Lower leg skin (tissue), 3 donors: Measurements from ENCODE around the gene DNASE1L1.

Experiments
- CTCF ChIP-seq, 3 donors: fragments of 450-650 bp; IDR thresholded peaks; one replicate each; pipeline ENCODE4 v1.5.1; 2016; ENCODE audit warnings: antibody characterized with exemption in 3 of 3, mild to moderate bottlenecking in 3 of 3, moderate library complexity in 2 of 3
- POLR2A ChIP-seq, 2 donors: fragments of 450-650 bp; IDR thresholded peaks; one replicate each; pipeline ENCODE4 v1.6.1; 2016 to 2017; ENCODE audit warnings: antibody characterized with exemption in 2 of 2, mild to moderate bottlenecking in 1 of 2, moderate library complexity in 1 of 2

GRCh38 chrX:154354013-154354412 lies 55.0 kb downstream of the DNASE1L1 start:
- TF ChIP-seq CTCF (IDR thresholded peaks at IDR 0.05) = no peak
- TF ChIP-seq POLR2A (IDR thresholded peaks at IDR 0.05) = no peak
